ENCODE measurements around the gene RGS12. TPM values are rescaled to one million over a fixed set of nuclear protein-coding genes. Genes with fewer than 3 reads are reported as not detected.

Gene RGS12
- total RNA-seq, 1 experiment from 2014 or later = 36.0 TPM

- Mint-ChIP-seq H3K36me3 (ENCODE audit: insufficient read depth, unreplicated experiment) (peaks cover 17% of the 10 kb centered on the region), H3K27ac (ENCODE audit: low read depth, unreplicated experiment) (no peak overlapping the region), H3K9me3 (ENCODE audit: unreplicated experiment) (no peaks in the 10 kb centered on the region), H3K27me3 (ENCODE audit: insufficient read depth, unreplicated experiment) (no peaks in the 10 kb centered on the region), H3K4me1 (ENCODE audit: insufficient read depth, unreplicated experiment) (peaks cover 8% of the 10 kb centered on the region), H3K4me3 (ENCODE audit: unreplicated experiment) (no peak overlapping the region)
- CTCF ChIA-PET = interaction anchor here (0.6 kb wide), 1 partner anchor 50 kb away, joined by 4 read pairs; no protein-coding TSS in a partner anchor
- no peak for DNase-seq (ENCODE audit: unreplicated experiment)
- intact Hi-C loops (cut with micrococcal nuclease) = no loop called here
- TF ChIP-seq, protein P1, sequence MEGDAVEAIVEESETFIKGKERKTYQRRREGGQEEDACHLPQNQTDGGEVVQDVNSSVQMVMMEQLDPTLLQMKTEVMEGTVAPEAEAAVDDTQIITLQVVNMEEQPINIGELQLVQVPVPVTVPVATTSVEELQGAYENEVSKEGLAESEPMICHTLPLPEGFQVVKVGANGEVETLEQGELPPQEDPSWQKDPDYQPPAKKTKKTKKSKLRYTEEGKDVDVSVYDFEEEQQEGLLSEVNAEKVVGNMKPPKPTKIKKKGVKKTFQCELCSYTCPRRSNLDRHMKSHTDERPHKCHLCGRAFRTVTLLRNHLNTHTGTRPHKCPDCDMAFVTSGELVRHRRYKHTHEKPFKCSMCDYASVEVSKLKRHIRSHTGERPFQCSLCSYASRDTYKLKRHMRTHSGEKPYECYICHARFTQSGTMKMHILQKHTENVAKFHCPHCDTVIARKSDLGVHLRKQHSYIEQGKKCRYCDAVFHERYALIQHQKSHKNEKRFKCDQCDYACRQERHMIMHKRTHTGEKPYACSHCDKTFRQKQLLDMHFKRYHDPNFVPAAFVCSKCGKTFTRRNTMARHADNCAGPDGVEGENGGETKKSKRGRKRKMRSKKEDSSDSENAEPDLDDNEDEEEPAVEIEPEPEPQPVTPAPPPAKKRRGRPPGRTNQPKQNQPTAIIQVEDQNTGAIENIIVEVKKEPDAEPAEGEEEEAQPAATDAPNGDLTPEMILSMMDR (IDR thresholded peaks at IDR 0.05; ENCODE audit: unreplicated experiment) = no peak
- POLR2A ChIA-PET = no interaction called here
- no TSS peak for BruUV-seq (replicated peaks)
Measured at GRCh38 chr4:3316146-3316545, 23.3 kb downstream of the RGS12 start.

GRCh38 chr4:3317011-3317655, 24.3 kb downstream of the RGS12 start:
- TF ChIP-seq, protein P1 (IDR thresholded peaks at IDR 0.05; ENCODE audit: unreplicated experiment) = no peak
- no TSS peak for BruUV-seq (replicated peaks)
- CTCF ChIA-PET = no interaction called here

GRCh38 chr4:3317656-3318211, 24.9 kb downstream of the RGS12 start:
- Mint-ChIP-seq H3K4me1 (ENCODE audit: insufficient read depth, unreplicated experiment) (no peaks in the 10 kb centered on the region), H3K9me3 (ENCODE audit: unreplicated experiment) (no peaks in the 10 kb centered on the region), H3K36me3 (ENCODE audit: insufficient read depth, unreplicated experiment) (peaks cover 12% of the 10 kb centered on the region), H3K4me3 (ENCODE audit: unreplicated experiment) (no peak overlapping the region), H3K27ac (ENCODE audit: low read depth, unreplicated experiment) (no peak overlapping the region), H3K27me3 (ENCODE audit: insufficient read depth, unreplicated experiment) (no peaks in the 10 kb centered on the region)
- intact Hi-C loops (cut with micrococcal nuclease) = no loop called here
- TF ChIP-seq, protein P1 (IDR thresholded peaks at IDR 0.05; ENCODE audit: unreplicated experiment) = no peak
- ChIA-PET POLR2A (no interaction called here), CTCF (no interaction called here)
- no peak for DNase-seq (ENCODE audit: unreplicated experiment)
- BruUV-seq (replicated peaks) = no TSS peak

More at GRCh38 chr4:3317011-3317655, 24.3 kb downstream of the RGS12 start:
- Mint-ChIP-seq H3K9me3 (ENCODE audit: unreplicated experiment) (no peaks in the 10 kb centered on the region), H3K4me1 (ENCODE audit: insufficient read depth, unreplicated experiment) (no peaks in the 10 kb centered on the region), H3K27me3 (ENCODE audit: insufficient read depth, unreplicated experiment) (no peaks in the 10 kb centered on the region), H3K4me3 (ENCODE audit: unreplicated experiment) (no peak overlapping the region), H3K36me3 (ENCODE audit: insufficient read depth, unreplicated experiment) (peaks cover 17% of the 10 kb centered on the region), H3K27ac (ENCODE audit: low read depth, unreplicated experiment) (no peak overlapping the region)
- no peak for DNase-seq (ENCODE audit: unreplicated experiment)
- intact Hi-C loops (cut with micrococcal nuclease) = no loop called here
- POLR2A ChIA-PET = no interaction called here

DNA sequence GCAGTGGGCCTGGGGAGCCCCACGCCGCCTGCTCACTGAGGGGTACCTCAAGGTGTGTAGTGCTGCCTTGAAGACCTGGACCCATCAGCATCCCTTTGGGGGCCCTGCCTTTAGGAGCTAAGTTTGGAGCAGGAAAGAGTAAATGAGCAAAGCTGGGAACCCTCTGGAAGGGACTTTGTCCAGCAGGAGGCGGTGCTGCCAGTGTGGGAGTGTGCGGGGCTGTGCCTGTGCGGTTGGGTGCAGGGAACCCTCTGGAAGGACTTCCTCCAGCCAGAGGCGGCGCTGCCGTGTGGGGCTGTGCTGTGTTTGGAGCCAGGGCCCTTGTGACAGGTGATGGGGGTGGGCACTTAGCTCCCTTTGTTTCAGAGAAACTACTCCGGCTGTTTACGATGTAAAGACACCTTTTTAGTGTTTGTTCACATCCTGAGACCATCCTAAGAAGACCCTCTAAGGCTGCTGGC, 25.8 kb downstream of the RGS12 start:
- H3K27me3 Mint-ChIP-seq (ENCODE audit: insufficient read depth, unreplicated experiment) = no peaks in the 10 kb centered on the region
- BruUV-seq (replicated peaks) = no TSS peak
- intact Hi-C loops (cut with micrococcal nuclease) = no loop called here
- no peak overlapping the region for H3K4me3 Mint-ChIP-seq (ENCODE audit: unreplicated experiment)
- H3K36me3 Mint-ChIP-seq (ENCODE audit: insufficient read depth, unreplicated experiment) = peaks cover 12% of the 10 kb centered on the region
- no peaks in the 10 kb centered on the region for H3K9me3 Mint-ChIP-seq (ENCODE audit: unreplicated experiment)
- ChIA-PET CTCF (interaction anchor here (0.6 kb wide), 2 partner anchors 9 to 109 kb away, joined by 3 read pairs; no protein-coding TSS in a partner anchor), POLR2A (no interaction called here)
- TF ChIP-seq, protein P1 (IDR thresholded peaks at IDR 0.05; ENCODE audit: unreplicated experiment) = no peak
- no peak overlapping the region for H3K27ac Mint-ChIP-seq (ENCODE audit: low read depth, unreplicated experiment)
- H3K4me1 Mint-ChIP-seq (ENCODE audit: insufficient read depth, unreplicated experiment) = no peaks in the 10 kb centered on the region
- DNase-seq (ENCODE audit: unreplicated experiment) = no peak

All from MCF 10A (cell line).